Fibroblast of lung (primary cell): ENCODE results near the gene CACNA1E. TPM values are rescaled to one million over a fixed set of nuclear protein-coding genes. Genes with fewer than 3 reads are reported as not detected.

Experiments used
- DNase-seq, 2 donors: peaks; one replicate each; pipeline versions ENCODE4 v3.0.0 to v3.0.0-alpha.2; 2010; ENCODE audit warnings: low read depth in 2 of 2
- H2AFZ ChIP-seq: 2 replicates; pipeline ENCODE4 v1.5.1; 2012; ENCODE audit warnings: low read length, control low read depth, inconsistent platforms
- H3K27ac ChIP-seq: 2 replicates; pipeline ENCODE4 v1.5.1; 2011; ENCODE audit warnings: low read length, control low read depth; ENCODE audit not compliant: insufficient read depth
- H3K27me3 ChIP-seq: 2 replicates; pipeline ENCODE4 v1.5.1; 2011; ENCODE audit warnings: mild to moderate bottlenecking, low read length; ENCODE audit not compliant: control insufficient read depth, insufficient read depth
- H3K36me3 ChIP-seq: 2 replicates; pipeline ENCODE4 v1.5.1; 2011; ENCODE audit warnings: low read length; ENCODE audit not compliant: control insufficient read depth, insufficient read depth
- H3K4me1 ChIP-seq: 2 replicates; pipeline ENCODE4 v1.5.1; 2011; ENCODE audit warnings: low read length; ENCODE audit not compliant: control insufficient read depth, insufficient read depth; ENCODE audit errors: extremely low read depth
- H3K4me2 ChIP-seq: 2 replicates; pipeline ENCODE4 v1.5.1; 2011; ENCODE audit warnings: low read length, control low read depth; ENCODE audit not compliant: insufficient read depth; ENCODE audit errors: extremely low read depth
- H3K4me3 ChIP-seq, 4 experiments: fragments of 200-600 bp in 1 of 4; sonication (generic) in 1 of 4; replicated peaks in 1 of 4; 2 replicates each; pipeline ENCODE4 v1.5.1; 2011 to 2016; ENCODE audit warnings: low read length in 4 of 4, low read depth in 3 of 4, mild to moderate bottlenecking in 3 of 4, control low read depth in 2 of 4, inconsistent platforms in 1 of 4, mixed read lengths in 1 of 4; ENCODE audit not compliant: insufficient read depth in 1 of 4; ENCODE audit errors: control extremely low read depth in 1 of 4
- H3K79me2 ChIP-seq: 2 replicates; pipeline ENCODE4 v1.5.1; 2012; ENCODE audit warnings: mild to moderate bottlenecking, low read length, inconsistent platforms; ENCODE audit not compliant: control insufficient read depth, insufficient read depth
- H3K9ac ChIP-seq: 2 replicates; pipeline ENCODE4 v1.5.1; 2011; ENCODE audit warnings: mild to moderate bottlenecking, low read length, control low read depth; ENCODE audit not compliant: insufficient read depth
- H3K9me3 ChIP-seq: 2 replicates; pipeline ENCODE4 v1.5.1; 2012; ENCODE audit warnings: low read depth, low read length; ENCODE audit not compliant: control insufficient read depth, insufficient read depth
- H4K20me1 ChIP-seq: 2 replicates; pipeline ENCODE4 v1.5.1; 2011; ENCODE audit warnings: low read length; ENCODE audit not compliant: control insufficient read depth, insufficient read depth; ENCODE audit errors: extremely low read depth
- CTCF ChIP-seq, 2 donors: IDR thresholded peaks in 1 of 2; conservative IDR thresholded peaks in 1 of 2; 1 replicate in 1 of 2; 2 replicates in 1 of 2; pipeline ENCODE4 v1.5.1; 2011 to 2012; ENCODE audit warnings: low read length in 2 of 2, control low read depth in 1 of 2, inconsistent platforms in 1 of 2, low read depth in 1 of 2, mild to moderate bottlenecking in 1 of 2
- EZH2 ChIP-seq: IDR thresholded peaks from 2 replicates; pipeline ENCODE4 v1.5.1; 2012; ENCODE audit warnings: low read length, control low read depth, mild to moderate bottlenecking; ENCODE audit errors: missing control alignments
- polyA plus RNA-seq, 2 donors: library from polyadenylated mRNA; depleted of rRNA in 1 of 2; stranded (reverse) in 1 of 2; unstranded in 1 of 2; fragments of >200 nt; gene quantifications; 2 replicates each; pipeline ENCODE4 v1.2.1, GENCODE V29; 2011 to 2012; ENCODE audit warnings: missing spikeins in 1 of 2
- total RNA-seq: library from RNA; depleted of rRNA; stranded (reverse); fragments of >200 nt; gene quantifications from 2 replicates; pipeline ENCODE4 v1.2.1, GENCODE V29; 2014

Gene CACNA1E
- total and polyA plus RNA-seq, 2 donors (not counting 1 experiment from before 2014, with no cell fraction given): 0.01 TPM; not detected in 1

GRCh38 chr1:181493166-181493565 is 9.8 kb downstream of the CACNA1E start:
- Histone ChIP-seq H3K9ac (no peak overlapping the region), H3K79me2 (no peaks in the 10 kb centered on the region), H4K20me1 (no peaks in the 10 kb centered on the region), H3K27ac (no peak overlapping the region), H3K4me2 (no peak overlapping the region), H3K36me3 (no peaks in the 10 kb centered on the region), H3K9me3 (no peaks in the 10 kb centered on the region), H3K27me3 (no peaks in the 10 kb centered on the region), H2AFZ (no peak overlapping the region), H3K4me3 (no peak overlapping the region), H3K4me1 (no peaks in the 10 kb centered on the region)
- no peak for DNase-seq
- TF ChIP-seq EZH2: no peak
- TF ChIP-seq CTCF (conservative IDR thresholded peaks at IDR 0.05 in 1 of 2, IDR thresholded peaks at IDR 0.05 in 1 of 2; ENCODE audit: low read depth in 1 of 2, low read length in 2 of 2): no peak

- H3K9me3 ChIP-seq: no peaks in the 10 kb centered on the region
- no peak for DNase-seq
- TF ChIP-seq EZH2: no peak
- TF ChIP-seq CTCF (conservative IDR thresholded peaks at IDR 0.05 in 1 of 2, IDR thresholded peaks at IDR 0.05 in 1 of 2; ENCODE audit: low read depth in 1 of 2, low read length in 2 of 2): no peak
Observed at GRCh38 chr1:181493885-181494284, 10.6 kb downstream of the CACNA1E start.

GRCh38 chr1:181496759-181497158 is 13.4 kb downstream of the CACNA1E start:
- H3K9me3 ChIP-seq: no peaks in the 10 kb centered on the region
- no peak overlapping the region for H3K9ac ChIP-seq
- H3K4me1 ChIP-seq: no peaks in the 10 kb centered on the region
- H3K36me3 ChIP-seq: no peaks in the 10 kb centered on the region
- no peak overlapping the region for H3K27ac ChIP-seq
- TF ChIP-seq CTCF (conservative IDR thresholded peaks at IDR 0.05 in 1 of 2, IDR thresholded peaks at IDR 0.05 in 1 of 2; ENCODE audit: low read depth in 1 of 2, low read length in 2 of 2) (no peak), EZH2 (no peak)
- H3K4me3 ChIP-seq: no peak overlapping the region
- no peak overlapping the region for H2AFZ ChIP-seq
- H3K27me3 ChIP-seq: no peaks in the 10 kb centered on the region
- no peak overlapping the region for H3K4me2 ChIP-seq
- H3K79me2 ChIP-seq: no peaks in the 10 kb centered on the region
- no peaks in the 10 kb centered on the region for H4K20me1 ChIP-seq
- no peak for DNase-seq

More at GRCh38 chr1:181493885-181494284, 10.6 kb downstream of the CACNA1E start:
- no peaks in the 10 kb centered on the region for H3K4me1 ChIP-seq
- H3K27me3 ChIP-seq: no peaks in the 10 kb centered on the region
- H3K4me2 ChIP-seq: no peak overlapping the region
- no peaks in the 10 kb centered on the region for H3K36me3 ChIP-seq
- no peak overlapping the region for H3K4me3 ChIP-seq
- no peak overlapping the region for H2AFZ ChIP-seq
- no peak overlapping the region for H3K27ac ChIP-seq
- no peaks in the 10 kb centered on the region for H4K20me1 ChIP-seq
- H3K79me2 ChIP-seq: no peaks in the 10 kb centered on the region
- no peak overlapping the region for H3K9ac ChIP-seq
